GM12878 (cell line): ENCODE measurements around the gene SAPCD2. TPM values are rescaled to one million over a fixed set of nuclear protein-coding genes. Genes with fewer than 3 reads are reported as not detected.

ENCODE experiments used
- ATAC-seq: fragments of 200-7000 bp; cut with Tn5 transposase; 3 replicates; pipeline ENCODE4 v1.9.1; 2020; ENCODE audit warnings: mild to moderate bottlenecking, moderate library complexity
- BruUV-seq: library from RNA; stranded (reverse); fragments of 400-500 nt; replicated peaks from 2 replicates; lab custom pipeline; 2021; lab: Mats Ljungman, UMichigan
- CTCF ChIA-PET: fragments of 300-600 bp; sonication (Branson Sonifier 250); formaldehyde crosslinking; extraction: SDS; loops from one replicate; lab custom pipeline; 2021; ENCODE audit warnings: inconsistent platforms; lab: Yijun Ruan, JAX
- POLR2A ChIA-PET: fragments of 350-600 bp; formaldehyde crosslinking; extraction: SDS; loops from one replicate; lab custom pipeline; 2021; ENCODE audit warnings: inconsistent platforms; lab: Charles Lee
- RAD21 ChIA-PET: fragments of 300-600 bp; sonication (Branson Sonifier 250); formaldehyde crosslinking; loops from one replicate; lab custom pipeline; 2023; ENCODE audit warnings: antibody characterized with exemption; ENCODE audit not compliant: unreplicated experiment; lab: Charles Lee
- SMC1A ChIA-PET: fragments of 300-600 bp; sonication (Branson Sonifier 250); formaldehyde crosslinking; loops from one replicate; lab custom pipeline; 2023; ENCODE audit not compliant: unreplicated experiment, uncharacterized antibody; lab: Charles Lee
- DNase-seq: peaks from one replicate; pipeline ENCODE4 v3.0.0-alpha.2; 2011; ENCODE audit warnings: low read depth, low spot score
- FAIRE-seq: peaks from 3 replicates; lab custom pipeline; 2011; peaks lifted over from hg19 to GRCh38; lab: Jason Lieb, UNC
- H2AFZ ChIP-seq: 2 replicates; pipeline ENCODE4 v1.6.0; 2011; ENCODE audit warnings: low read depth, low read length, control low read depth; ENCODE audit not compliant: control insufficient read depth
- H3K27ac ChIP-seq: 2 replicates; pipeline ENCODE4 v1.5.1; 2011; ENCODE audit warnings: control low read depth; ENCODE audit not compliant: control insufficient read depth, insufficient read depth
- H3K27me3 ChIP-seq, 2 experiments: replicated peaks in 1 of 2; 2 replicates each; pipeline versions ENCODE4 v1.6.0 to v1.6.1; 2011; ENCODE audit warnings: low read length in 1 of 2; ENCODE audit not compliant: control insufficient read depth in 2 of 2, insufficient read depth in 2 of 2
- H3K36me3 ChIP-seq, 2 experiments: 2 replicates each; pipeline ENCODE4 v1.5.1; 2011; ENCODE audit warnings: low read length in 1 of 2; ENCODE audit not compliant: control insufficient read depth in 2 of 2, insufficient read depth in 2 of 2
- H3K4me1 ChIP-seq: 2 replicates; pipeline ENCODE4 v1.6.1; 2011; ENCODE audit warnings: mild to moderate bottlenecking, low read length, moderate library complexity, mixed read lengths; ENCODE audit not compliant: control insufficient read depth, insufficient read depth
- H3K4me2 ChIP-seq: 2 replicates; pipeline ENCODE4 v1.6.0; 2011; ENCODE audit warnings: control low read depth; ENCODE audit not compliant: control insufficient read depth, insufficient read depth
- H3K4me3 ChIP-seq: fragments of 200-600 bp; sonication (generic); 2 replicates; pipeline ENCODE4 v1.5.1; 2016
- H3K79me2 ChIP-seq: 2 replicates; pipeline ENCODE4 v1.6.0; 2011; ENCODE audit warnings: low read length; ENCODE audit not compliant: control insufficient read depth, insufficient read depth
- H3K9ac ChIP-seq: 2 replicates; pipeline ENCODE4 v1.8.0; 2011; ENCODE audit warnings: low read length, control low read depth, mixed read lengths; ENCODE audit not compliant: control insufficient read depth, insufficient read depth
- H3K9me3 ChIP-seq: replicated peaks from 3 replicates; pipeline ENCODE4 v1.5.1; 2011; ENCODE audit warnings: mild to moderate bottlenecking, low read length; ENCODE audit not compliant: control insufficient read depth, insufficient read depth
- H4K20me1 ChIP-seq: 2 replicates; pipeline ENCODE4 v1.6.0; 2011; ENCODE audit not compliant: control insufficient read depth, insufficient read depth
- CHD1 ChIP-seq: IDR thresholded peaks from 2 replicates; pipeline ENCODE4 v1.6.1; 2012; ENCODE audit warnings: low read depth, low read length, improper control_type of control experiment
- CREM ChIP-seq: IDR thresholded peaks from 2 replicates; pipeline ENCODE4 v1.6.1; 2014; ENCODE audit warnings: antibody characterized with exemption, low read depth
- MTA3 ChIP-seq: IDR thresholded peaks from 2 replicates; pipeline ENCODE4 v1.6.1; 2012; ENCODE audit warnings: low read length, inconsistent platforms, borderline replicate concordance
- NR2C2 ChIP-seq: IDR thresholded peaks from 2 replicates; pipeline ENCODE4 v1.6.1; 2011; ENCODE audit warnings: borderline replicate concordance, low read depth; ENCODE audit not compliant: control insufficient read depth, insufficient read length
- POLR2AphosphoS5 ChIP-seq: IDR thresholded peaks from 2 replicates; pipeline ENCODE4 v1.6.1; 2011; ENCODE audit warnings: mild to moderate bottlenecking, low read length, inconsistent platforms
- RAD51 ChIP-seq: fragments of 450-650 bp; IDR thresholded peaks from 2 replicates; pipeline ENCODE4 v1.6.1; 2016; ENCODE audit warnings: moderate library complexity, mild to moderate bottlenecking, inconsistent platforms
- SUPT20H ChIP-seq: IDR thresholded peaks from 2 replicates; pipeline ENCODE4 v1.6.1; 2011; ENCODE audit warnings: low read depth, mild to moderate bottlenecking, low read length, moderate library complexity, borderline replicate concordance; ENCODE audit not compliant: control insufficient read depth
- ZNF24 ChIP-seq: fragments of 450-650 bp; IDR thresholded peaks from 2 replicates; pipeline ENCODE4 v1.6.1; 2017; ENCODE audit warnings: antibody characterized with exemption, mild to moderate bottlenecking
- ZSCAN29 ChIP-seq: fragments of 450-650 bp; IDR thresholded peaks from 2 replicates; pipeline ENCODE4 v1.6.1; 2017; ENCODE audit warnings: mild to moderate bottlenecking, moderate library complexity
- ZZZ3 ChIP-seq: IDR thresholded peaks from 2 replicates; pipeline ENCODE4 v1.6.1; 2011; ENCODE audit warnings: low read depth; ENCODE audit not compliant: control insufficient read depth, insufficient read length
- WGBS: methylation state at CpG from one replicate; pipeline ENCODE4 v1.1.6; 2016; ENCODE audit warnings: low lambda C conversion rate; ENCODE audit not compliant: insufficient replicate concordance, insufficient coverage; ENCODE audit errors: missing lambda C conversion rate; 5-methylcytosine and 5-hydroxymethylcytosine counted together
- in situ Hi-C: fragments of 300-500 bp; cut with MboI; formaldehyde crosslinking; loops from 9 replicates; pipeline ENCODE4 v1.14.3; 2018; ENCODE audit warnings: mixed read lengths
- intact Hi-C: fragments of 100-400 bp; cut with micrococcal nuclease; formaldehyde crosslinking; loops from one replicate; pipeline ENCODE4 v1.14.2; 2022; ENCODE audit not compliant: unreplicated experiment
- polyA plus RNA-seq, 11 experiments: library from polyadenylated mRNA; depleted of rRNA in 4 of 11; unstranded in 6 of 11; stranded (reverse) in 5 of 11; fragments of >200 nt; fragmentation: Nextera tagmentation in 4 of 11; fragmentation: Illumina TruSeq in 1 of 11; extraction: Ambion mirVana in 4 of 11; extraction: Trizol in 1 of 11; gene quantifications; 1 replicate in 1 of 11; 2 replicates in 10 of 11; pipeline versions ENCODE4 v1.2.1 to v1.2.3, GENCODE V29; 2011 to 2016; ENCODE audit warnings: inconsistent platforms in 2 of 11, missing spikeins in 2 of 11, low read depth in 1 of 11
- total RNA-seq, 4 experiments: library from RNA; depleted of rRNA in 3 of 4; stranded (reverse); fragments of >200 nt in 3 of 4; fragmentation: Illumina TruSeq in 1 of 4; extraction: Trizol in 1 of 4; gene quantifications; 2 replicates each; pipeline versions ENCODE4 v1.2.1 to v1.2.3, GENCODE V29; 2013 to 2021
- TF ChIP-seq, protein P1 (sequence below): fragments of 450-650 bp; IDR thresholded peaks from 2 replicates; pipeline ENCODE4 v1.6.1; 2017; ENCODE audit warnings: low read depth, mild to moderate bottlenecking, moderate library complexity
- TF ChIP-seq, protein P2 (sequence below): fragments of 450-650 bp; formaldehyde crosslinking; IDR thresholded peaks from 2 replicates; pipeline ENCODE4 v1.4.0; 2020; ENCODE audit warnings: mild to moderate bottlenecking, moderate library complexity
- TF ChIP-seq, protein P3 (sequence below): fragments of 450-650 bp; IDR thresholded peaks from 2 replicates; pipeline ENCODE4 v1.6.1; 2016; ENCODE audit warnings: mild to moderate bottlenecking
- TF ChIP-seq, protein P4 (sequence below), 3 experiments: IDR thresholded peaks in 2 of 3; conservative IDR thresholded peaks in 1 of 3; 2 replicates each; pipeline ENCODE4 v1.5.1; 2011; ENCODE audit warnings: low read depth in 3 of 3, low read length in 3 of 3, mild to moderate bottlenecking in 3 of 3, control low read depth in 2 of 3, moderate library complexity in 2 of 3, inconsistent platforms in 1 of 3, mixed read lengths in 1 of 3; ENCODE audit not compliant: control insufficient read depth in 2 of 3, insufficient read depth in 1 of 3; ENCODE audit errors: extremely low read depth in 1 of 3

Gene SAPCD2
- total and polyA plus RNA-seq, 10 of the 15 experiments (the other 5 are each of a cell fraction or from before 2014, with no cell fraction given): 1.6 to 35.2 (median 7.2) TPM

DNA sequence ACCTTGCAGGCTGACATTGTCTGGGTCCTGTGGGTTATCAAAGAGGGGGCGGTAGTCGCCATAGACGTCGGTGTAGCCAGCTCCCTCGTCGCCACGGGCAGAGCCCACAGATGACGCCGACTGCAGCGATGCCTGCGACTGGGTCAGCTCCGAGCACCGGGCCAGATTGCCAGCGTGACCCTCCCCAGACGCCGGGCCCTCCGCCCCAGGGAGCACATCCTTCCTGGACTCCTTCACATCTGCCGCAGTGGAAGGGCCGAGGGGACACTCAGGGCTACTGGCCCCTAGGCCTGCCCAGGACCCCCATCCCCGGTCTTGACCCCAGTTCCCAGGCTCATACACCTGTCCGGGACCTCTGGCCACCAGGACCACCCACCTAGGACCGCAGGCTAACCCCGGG is 56.2 kb downstream of the SAPCD2 start:
- ATAC-seq (no peak), FAIRE-seq (no peak), DNase-seq (no peak)
- H3K79me2 ChIP-seq: no peaks in the 10 kb centered on the region
- H3K27me3 ChIP-seq: no peaks in the 10 kb centered on the region
- no peak overlapping the region for H2AFZ ChIP-seq
- H3K27ac ChIP-seq: no peak overlapping the region
- no peaks in the 10 kb centered on the region for H3K4me1 ChIP-seq
- H3K36me3 ChIP-seq: no peaks in the 10 kb centered on the region
- in situ Hi-C loops (no loop called here), intact Hi-C loops (no loop called here)
- ChIA-PET POLR2A (no interaction called here), RAD21 (no interaction called here), CTCF (no interaction called here), SMC1A (no interaction called here)
- H3K9ac ChIP-seq: no peak overlapping the region
- H3K4me2 ChIP-seq: no peak overlapping the region
- no TSS peak for BruUV-seq
- H3K9me3 ChIP-seq: no peaks in the 10 kb centered on the region; the same call in 2 of the 3 replicates
- no peak overlapping the region for H3K4me3 ChIP-seq
- WGBS: 70% methylated on average over 15 of the region's 23 CpGs
- no peaks in the 10 kb centered on the region for H4K20me1 ChIP-seq
- TF ChIP-seq NR2C2: no peak
- no peak for TF ChIP-seq MTA3
- TF ChIP-seq, protein P1, sequence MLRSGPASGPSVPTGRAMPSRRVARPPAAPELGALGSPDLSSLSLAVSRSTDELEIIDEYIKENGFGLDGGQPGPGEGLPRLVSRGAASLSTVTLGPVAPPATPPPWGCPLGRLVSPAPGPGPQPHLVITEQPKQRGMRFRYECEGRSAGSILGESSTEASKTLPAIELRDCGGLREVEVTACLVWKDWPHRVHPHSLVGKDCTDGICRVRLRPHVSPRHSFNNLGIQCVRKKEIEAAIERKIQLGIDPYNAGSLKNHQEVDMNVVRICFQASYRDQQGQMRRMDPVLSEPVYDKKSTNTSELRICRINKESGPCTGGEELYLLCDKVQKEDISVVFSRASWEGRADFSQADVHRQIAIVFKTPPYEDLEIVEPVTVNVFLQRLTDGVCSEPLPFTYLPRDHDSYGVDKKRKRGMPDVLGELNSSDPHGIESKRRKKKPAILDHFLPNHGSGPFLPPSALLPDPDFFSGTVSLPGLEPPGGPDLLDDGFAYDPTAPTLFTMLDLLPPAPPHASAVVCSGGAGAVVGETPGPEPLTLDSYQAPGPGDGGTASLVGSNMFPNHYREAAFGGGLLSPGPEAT: no peak
- no peak for TF ChIP-seq SUPT20H
- TF ChIP-seq, protein P2, sequence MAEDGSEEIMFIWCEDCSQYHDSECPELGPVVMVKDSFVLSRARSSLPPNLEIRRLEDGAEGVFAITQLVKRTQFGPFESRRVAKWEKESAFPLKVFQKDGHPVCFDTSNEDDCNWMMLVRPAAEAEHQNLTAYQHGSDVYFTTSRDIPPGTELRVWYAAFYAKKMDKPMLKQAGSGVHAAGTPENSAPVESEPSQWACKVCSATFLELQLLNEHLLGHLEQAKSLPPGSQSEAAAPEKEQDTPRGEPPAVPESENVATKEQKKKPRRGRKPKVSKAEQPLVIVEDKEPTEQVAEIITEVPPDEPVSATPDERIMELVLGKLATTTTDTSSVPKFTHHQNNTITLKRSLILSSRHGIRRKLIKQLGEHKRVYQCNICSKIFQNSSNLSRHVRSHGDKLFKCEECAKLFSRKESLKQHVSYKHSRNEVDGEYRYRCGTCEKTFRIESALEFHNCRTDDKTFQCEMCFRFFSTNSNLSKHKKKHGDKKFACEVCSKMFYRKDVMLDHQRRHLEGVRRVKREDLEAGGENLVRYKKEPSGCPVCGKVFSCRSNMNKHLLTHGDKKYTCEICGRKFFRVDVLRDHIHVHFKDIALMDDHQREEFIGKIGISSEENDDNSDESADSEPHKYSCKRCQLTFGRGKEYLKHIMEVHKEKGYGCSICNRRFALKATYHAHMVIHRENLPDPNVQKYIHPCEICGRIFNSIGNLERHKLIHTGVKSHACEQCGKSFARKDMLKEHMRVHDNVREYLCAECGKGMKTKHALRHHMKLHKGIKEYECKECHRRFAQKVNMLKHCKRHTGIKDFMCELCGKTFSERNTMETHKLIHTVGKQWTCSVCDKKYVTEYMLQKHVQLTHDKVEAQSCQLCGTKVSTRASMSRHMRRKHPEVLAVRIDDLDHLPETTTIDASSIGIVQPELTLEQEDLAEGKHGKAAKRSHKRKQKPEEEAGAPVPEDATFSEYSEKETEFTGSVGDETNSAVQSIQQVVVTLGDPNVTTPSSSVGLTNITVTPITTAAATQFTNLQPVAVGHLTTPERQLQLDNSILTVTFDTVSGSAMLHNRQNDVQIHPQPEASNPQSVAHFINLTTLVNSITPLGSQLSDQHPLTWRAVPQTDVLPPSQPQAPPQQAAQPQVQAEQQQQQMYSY: no peak
- no peak for TF ChIP-seq ZSCAN29
- no peak for TF ChIP-seq RAD51
- no peak for TF ChIP-seq CHD1
- TF ChIP-seq POLR2AphosphoS5: no peak
- TF ChIP-seq CREM: no peak
- TF ChIP-seq, protein P3, sequence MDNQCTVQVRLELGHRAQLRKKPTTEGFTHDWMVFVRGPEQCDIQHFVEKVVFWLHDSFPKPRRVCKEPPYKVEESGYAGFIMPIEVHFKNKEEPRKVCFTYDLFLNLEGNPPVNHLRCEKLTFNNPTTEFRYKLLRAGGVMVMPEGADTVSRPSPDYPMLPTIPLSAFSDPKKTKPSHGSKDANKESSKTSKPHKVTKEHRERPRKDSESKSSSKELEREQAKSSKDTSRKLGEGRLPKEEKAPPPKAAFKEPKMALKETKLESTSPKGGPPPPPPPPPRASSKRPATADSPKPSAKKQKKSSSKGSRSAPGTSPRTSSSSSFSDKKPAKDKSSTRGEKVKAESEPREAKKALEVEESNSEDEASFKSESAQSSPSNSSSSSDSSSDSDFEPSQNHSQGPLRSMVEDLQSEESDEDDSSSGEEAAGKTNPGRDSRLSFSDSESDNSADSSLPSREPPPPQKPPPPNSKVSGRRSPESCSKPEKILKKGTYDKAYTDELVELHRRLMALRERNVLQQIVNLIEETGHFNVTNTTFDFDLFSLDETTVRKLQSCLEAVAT: no peak
- no peak for TF ChIP-seq ZZZ3
- TF ChIP-seq, protein P4, sequence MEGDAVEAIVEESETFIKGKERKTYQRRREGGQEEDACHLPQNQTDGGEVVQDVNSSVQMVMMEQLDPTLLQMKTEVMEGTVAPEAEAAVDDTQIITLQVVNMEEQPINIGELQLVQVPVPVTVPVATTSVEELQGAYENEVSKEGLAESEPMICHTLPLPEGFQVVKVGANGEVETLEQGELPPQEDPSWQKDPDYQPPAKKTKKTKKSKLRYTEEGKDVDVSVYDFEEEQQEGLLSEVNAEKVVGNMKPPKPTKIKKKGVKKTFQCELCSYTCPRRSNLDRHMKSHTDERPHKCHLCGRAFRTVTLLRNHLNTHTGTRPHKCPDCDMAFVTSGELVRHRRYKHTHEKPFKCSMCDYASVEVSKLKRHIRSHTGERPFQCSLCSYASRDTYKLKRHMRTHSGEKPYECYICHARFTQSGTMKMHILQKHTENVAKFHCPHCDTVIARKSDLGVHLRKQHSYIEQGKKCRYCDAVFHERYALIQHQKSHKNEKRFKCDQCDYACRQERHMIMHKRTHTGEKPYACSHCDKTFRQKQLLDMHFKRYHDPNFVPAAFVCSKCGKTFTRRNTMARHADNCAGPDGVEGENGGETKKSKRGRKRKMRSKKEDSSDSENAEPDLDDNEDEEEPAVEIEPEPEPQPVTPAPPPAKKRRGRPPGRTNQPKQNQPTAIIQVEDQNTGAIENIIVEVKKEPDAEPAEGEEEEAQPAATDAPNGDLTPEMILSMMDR (IDR thresholded peaks at IDR 0.05 in 2 of 3, conservative IDR thresholded peaks at IDR 0.05 in 1 of 3; ENCODE audit: control insufficient read depth in 2 of 3, extremely low read depth in 1 of 3, insufficient read depth in 1 of 3, low read depth in 3 of 3, low read length in 3 of 3): no peak
- no peak for TF ChIP-seq ZNF24
